HEK293 (cell line): Measurements from ENCODE around the gene SRL.
A peak's percentile ranks its signal among the peaks of the same experiment; 100 is the strongest.
"Not testable (repeated sequence)": the region's sequence is repeated elsewhere in the genome, so short reads cannot be mapped to it uniquely, and the experiment has no call there.

Experiments used
- CTCF ChIA-PET: fragments of 350-600 bp; formaldehyde crosslinking; extraction: SDS; loops from one replicate; lab custom pipeline; 2021; ENCODE audit warnings: antibody characterized with exemption; lab: Yijun Ruan, JAX
- POLR2A ChIA-PET: fragments of 300-600 bp; formaldehyde crosslinking; extraction: SDS; loops from one replicate; lab custom pipeline; 2020; ENCODE audit warnings: antibody characterized with exemption, inconsistent platforms; lab: Yijun Ruan, JAX
- H3K27ac ChIP-seq: fragments of 200-500 bp; sonication (Bioruptor generic); 2 replicates; pipeline ENCODE4 v1.5.1; 2014; ENCODE audit warnings: low read depth, low read length, control low read depth, inconsistent platforms; ENCODE audit errors: extremely low read depth
- H3K36me3 ChIP-seq, 2 experiments: fragments of 200-500 bp in 1 of 2; sonication (Bioruptor generic) in 1 of 2; 1 replicate in 1 of 2; 2 replicates in 1 of 2; pipeline ENCODE4 v1.5.1; 2014 to 2017; ENCODE audit warnings: inconsistent platforms in 2 of 2, low read length in 2 of 2; ENCODE audit not compliant: control insufficient read depth in 2 of 2, insufficient read depth in 1 of 2
- H3K4me1 ChIP-seq: fragments of 200-500 bp; sonication (Bioruptor generic); 2 replicates; pipeline ENCODE4 v1.5.1; 2014; ENCODE audit warnings: mild to moderate bottlenecking, low read length, inconsistent platforms; ENCODE audit not compliant: control insufficient read depth, insufficient read depth
- H3K4me3 ChIP-seq: 2 replicates; pipeline ENCODE4 v1.5.1; 2011; ENCODE audit warnings: low read depth, mild to moderate bottlenecking, control low read depth, low read length, moderate library complexity
- H3K9me3 ChIP-seq: fragments of 200-500 bp; sonication (Bioruptor generic); 2 replicates; pipeline ENCODE4 v1.5.1; 2014; ENCODE audit warnings: low read depth, low read length, inconsistent platforms; ENCODE audit not compliant: control insufficient read depth, insufficient read depth
- ATF2 ChIP-seq: fragments of 450-650 bp; formaldehyde crosslinking; IDR thresholded peaks from 2 replicates; pipeline ENCODE4 v1.5.1; 2016; ENCODE audit warnings: missing biosample characterization, missing genetic modification characterization, low read depth
- KLF1 ChIP-seq: fragments of 450-650 bp; formaldehyde crosslinking; IDR thresholded peaks from 2 replicates; pipeline ENCODE4 v1.5.1; 2016; ENCODE audit warnings: missing biosample characterization, missing genetic modification characterization
- KLF8 ChIP-seq: fragments of 450-650 bp; formaldehyde crosslinking; IDR thresholded peaks from 2 replicates; pipeline ENCODE4 v1.5.1; 2016; ENCODE audit warnings: missing biosample characterization, missing genetic modification characterization
- MYNN ChIP-seq: fragments of 450-650 bp; formaldehyde crosslinking; IDR thresholded peaks from 2 replicates; pipeline ENCODE4 v1.5.1; 2016; ENCODE audit warnings: missing biosample characterization, missing genetic modification characterization, borderline replicate concordance
- PRDM2 ChIP-seq: fragments of 450-650 bp; formaldehyde crosslinking; IDR thresholded peaks from 2 replicates; pipeline ENCODE4 v1.5.1; 2016; ENCODE audit warnings: missing biosample characterization, missing genetic modification characterization, borderline replicate concordance
- SCRT2 ChIP-seq: fragments of 450-650 bp; formaldehyde crosslinking; IDR thresholded peaks from 2 replicates; pipeline ENCODE4 v1.5.1; 2016; ENCODE audit warnings: missing biosample characterization, missing genetic modification characterization
- SP2 ChIP-seq: fragments of 450-650 bp; formaldehyde crosslinking; IDR thresholded peaks from 2 replicates; pipeline ENCODE4 v1.5.1; 2016; ENCODE audit warnings: missing biosample characterization, missing genetic modification characterization
- SP7 ChIP-seq: fragments of 450-650 bp; formaldehyde crosslinking; IDR thresholded peaks from 2 replicates; pipeline ENCODE4 v1.5.1; 2016; ENCODE audit warnings: missing biosample characterization, missing genetic modification characterization
- ZBTB8A ChIP-seq: fragments of 450-650 bp; formaldehyde crosslinking; IDR thresholded peaks from 2 replicates; pipeline ENCODE4 v1.5.1; 2016; ENCODE audit warnings: missing biosample characterization, missing genetic modification characterization
- ZEB2 ChIP-seq: fragments of 450-650 bp; formaldehyde crosslinking; IDR thresholded peaks from 2 replicates; pipeline ENCODE4 v1.5.1; 2016; ENCODE audit warnings: missing biosample characterization, missing genetic modification characterization
- ZFP3 ChIP-seq: fragments of 450-650 bp; formaldehyde crosslinking; IDR thresholded peaks from 2 replicates; pipeline ENCODE4 v1.5.1; 2016; ENCODE audit warnings: low read depth, missing biosample characterization, missing genetic modification characterization
- ZNF18 ChIP-seq: fragments of 450-650 bp; formaldehyde crosslinking; IDR thresholded peaks from 2 replicates; pipeline ENCODE4 v1.5.1; 2016; ENCODE audit warnings: missing biosample characterization, missing genetic modification characterization
- ZNF2 ChIP-seq: fragments of 450-650 bp; formaldehyde crosslinking; IDR thresholded peaks from 2 replicates; pipeline ENCODE4 v1.5.1; 2016; ENCODE audit warnings: missing biosample characterization, missing genetic modification characterization
- ZNF202 ChIP-seq: fragments of 450-650 bp; formaldehyde crosslinking; IDR thresholded peaks from 2 replicates; pipeline ENCODE4 v1.5.1; 2016; ENCODE audit warnings: missing biosample characterization, missing genetic modification characterization, borderline replicate concordance
- ZNF24 ChIP-seq: fragments of 450-650 bp; formaldehyde crosslinking; IDR thresholded peaks from 2 replicates; pipeline ENCODE4 v1.5.1; 2016; ENCODE audit warnings: missing biosample characterization, missing genetic modification characterization
- ZNF280D ChIP-seq: fragments of 450-650 bp; formaldehyde crosslinking; IDR thresholded peaks from 2 replicates; pipeline ENCODE4 v1.5.1; 2016; ENCODE audit warnings: missing biosample characterization, missing genetic modification characterization
- ZNF302 ChIP-seq: fragments of 450-650 bp; formaldehyde crosslinking; IDR thresholded peaks from 2 replicates; pipeline ENCODE4 v1.5.1; 2016; ENCODE audit warnings: missing biosample characterization, missing genetic modification characterization, low read depth
- ZNF501 ChIP-seq: fragments of 450-650 bp; formaldehyde crosslinking; IDR thresholded peaks from 2 replicates; pipeline ENCODE4 v1.5.1; 2016; ENCODE audit warnings: missing biosample characterization, missing genetic modification characterization
- ZNF548 ChIP-seq: fragments of 450-650 bp; formaldehyde crosslinking; IDR thresholded peaks from 2 replicates; pipeline ENCODE4 v1.5.1; 2016; ENCODE audit warnings: missing biosample characterization, missing genetic modification characterization
- ZNF580 ChIP-seq: fragments of 450-650 bp; formaldehyde crosslinking; IDR thresholded peaks from 2 replicates; pipeline ENCODE4 v1.5.1; 2016; ENCODE audit warnings: missing biosample characterization, missing genetic modification characterization
- ZXDB ChIP-seq: fragments of 450-650 bp; formaldehyde crosslinking; IDR thresholded peaks from 2 replicates; pipeline ENCODE4 v1.5.1; 2016; ENCODE audit warnings: missing biosample characterization, missing genetic modification characterization

SRL gene

GRCh38 chr16:4253394-4254150, 11.7 kb upstream of the SRL start (continued):
- peak; percentile 54; the same call in 1 of the 2 replicates for TF ChIP-seq SCRT2 (tag by site-specific recombination)
- TF ChIP-seq ZNF302 (tag by site-specific recombination): no peak

GRCh38 chr16:4253012-4253393, 11.1 kb upstream of the SRL start:
- H3K36me3 ChIP-seq, H3K4me1 ChIP-seq, H3K9me3 ChIP-seq: not testable (repeated sequence)
- ChIA-PET CTCF (interaction anchor here (0.6 to 4.3 kb wide), 36 partner anchors 9 to 472 kb away, joined by 3 to 73 read pairs (median 5); partner anchors contain the start of genes ADCY9, PAM16 and TFAP4), POLR2A (interaction anchor here (1.0 to 2.7 kb wide), 12 partner anchors 8 to 852 kb away, joined by 3 to 45 read pairs (median 6); partner anchors contain the start of genes GLIS2, TFAP4, ZNF174 and ZSCAN32)
- peak overlapping the region; percentile 73; the same call in 1 of the 2 replicates for H3K27ac ChIP-seq
- peak overlapping the region; percentile 52 for H3K4me3 ChIP-seq
- TF ChIP-seq ZNF580: peak; percentile 88; the same call in 1 of the 2 replicates
- TF ChIP-seq ZEB2 (tag by site-specific recombination): 0 out of 2 replicates have a peak, but pooled peaks have one; percentile 38
- TF ChIP-seq KLF8 (tag by site-specific recombination): 0 out of 2 replicates have a peak, but pooled peaks have one; percentile 27
- peak; percentile 46; the same call in 1 of the 2 replicates for TF ChIP-seq PRDM2 (tag by site-specific recombination)
- TF ChIP-seq KLF1 (tag by site-specific recombination): 0 out of 2 replicates have a peak, but pooled peaks have one; percentile 6
- TF ChIP-seq ZNF18 (tag by site-specific recombination): 0 out of 2 replicates have a peak, but pooled peaks have one; percentile 18
- peak; percentile 15; the same call in 1 of the 2 replicates for TF ChIP-seq ZXDB (tag by site-specific recombination)
- TF ChIP-seq ATF2 (tag by site-specific recombination): 0 out of 2 replicates have a peak, but pooled peaks have one; percentile 12
- TF ChIP-seq ZBTB8A (tag by site-specific recombination): peak; percentile 39
- TF ChIP-seq SP7: peak; percentile 87
- peak; percentile 24; the same call in 1 of the 2 replicates for TF ChIP-seq MYNN
- TF ChIP-seq ZNF280D (tag by site-specific recombination): peak; percentile 86; the same call in 1 of the 2 replicates
- TF ChIP-seq SP2 (tag by site-specific recombination): peak; percentile 24; the same call in 1 of the 2 replicates
- TF ChIP-seq ZFP3 (tag by site-specific recombination): peak; percentile 18; the same call in 1 of the 2 replicates
- TF ChIP-seq ZNF24 (tag by site-specific recombination): 0 out of 2 replicates have a peak, but pooled peaks have one; percentile 23
- peak; percentile 88; the same call in 1 of the 2 replicates for TF ChIP-seq ZNF2 (tag by site-specific recombination)
- 0 out of 2 replicates have a peak, but pooled peaks have one; percentile 60 for TF ChIP-seq ZNF202 (tag by site-specific recombination)
- TF ChIP-seq ZNF548 (tag by site-specific recombination): peak; percentile 53; the same call in 1 of the 2 replicates
- peak; percentile 51; the same call in 1 of the 2 replicates for TF ChIP-seq ZNF501 (tag by site-specific recombination)
